GM12878 (cell line): ENCODE results near the gene PDIA5. TPM values are rescaled to one million over a fixed set of nuclear protein-coding genes. Genes with fewer than 3 reads are reported as not detected.

Experiments
- ATAC-seq: fragments of 200-7000 bp; cut with Tn5 transposase; 3 replicates; pipeline ENCODE4 v1.9.1; 2020; ENCODE audit warnings: mild to moderate bottlenecking, moderate library complexity
- BruUV-seq: library from RNA; stranded (reverse); fragments of 400-500 nt; replicated peaks from 2 replicates; lab custom pipeline; 2021; lab: Mats Ljungman, UMichigan
- CTCF ChIA-PET: fragments of 300-600 bp; sonication (Branson Sonifier 250); formaldehyde crosslinking; extraction: SDS; loops from one replicate; lab custom pipeline; 2021; ENCODE audit warnings: inconsistent platforms; lab: Yijun Ruan, JAX
- POLR2A ChIA-PET: fragments of 350-600 bp; formaldehyde crosslinking; extraction: SDS; loops from one replicate; lab custom pipeline; 2021; ENCODE audit warnings: inconsistent platforms; lab: Charles Lee
- RAD21 ChIA-PET: fragments of 300-600 bp; sonication (Branson Sonifier 250); formaldehyde crosslinking; loops from one replicate; lab custom pipeline; 2023; ENCODE audit warnings: antibody characterized with exemption; ENCODE audit not compliant: unreplicated experiment; lab: Charles Lee
- SMC1A ChIA-PET: fragments of 300-600 bp; sonication (Branson Sonifier 250); formaldehyde crosslinking; loops from one replicate; lab custom pipeline; 2023; ENCODE audit not compliant: unreplicated experiment, uncharacterized antibody; lab: Charles Lee
- DNase-seq: peaks from one replicate; pipeline ENCODE4 v3.0.0-alpha.2; 2011; ENCODE audit warnings: low read depth, low spot score
- FAIRE-seq: peaks from 3 replicates; lab custom pipeline; 2011; peaks lifted over from hg19 to GRCh38; lab: Jason Lieb, UNC
- H2AFZ ChIP-seq: 2 replicates; pipeline ENCODE4 v1.6.0; 2011; ENCODE audit warnings: low read depth, low read length, control low read depth; ENCODE audit not compliant: control insufficient read depth
- H3K27ac ChIP-seq: 2 replicates; pipeline ENCODE4 v1.5.1; 2011; ENCODE audit warnings: control low read depth; ENCODE audit not compliant: control insufficient read depth, insufficient read depth
- H3K27me3 ChIP-seq, 2 experiments: replicated peaks in 1 of 2; 2 replicates each; pipeline versions ENCODE4 v1.6.0 to v1.6.1; 2011; ENCODE audit warnings: low read length in 1 of 2; ENCODE audit not compliant: control insufficient read depth in 2 of 2, insufficient read depth in 2 of 2
- H3K36me3 ChIP-seq, 2 experiments: 2 replicates each; pipeline ENCODE4 v1.5.1; 2011; ENCODE audit warnings: low read length in 1 of 2; ENCODE audit not compliant: control insufficient read depth in 2 of 2, insufficient read depth in 2 of 2
- H3K4me1 ChIP-seq: 2 replicates; pipeline ENCODE4 v1.6.1; 2011; ENCODE audit warnings: mild to moderate bottlenecking, low read length, moderate library complexity, mixed read lengths; ENCODE audit not compliant: control insufficient read depth, insufficient read depth
- H3K4me2 ChIP-seq: 2 replicates; pipeline ENCODE4 v1.6.0; 2011; ENCODE audit warnings: control low read depth; ENCODE audit not compliant: control insufficient read depth, insufficient read depth
- H3K4me3 ChIP-seq: fragments of 200-600 bp; sonication (generic); 2 replicates; pipeline ENCODE4 v1.5.1; 2016
- H3K79me2 ChIP-seq: 2 replicates; pipeline ENCODE4 v1.6.0; 2011; ENCODE audit warnings: low read length; ENCODE audit not compliant: control insufficient read depth, insufficient read depth
- H3K9ac ChIP-seq: 2 replicates; pipeline ENCODE4 v1.8.0; 2011; ENCODE audit warnings: low read length, control low read depth, mixed read lengths; ENCODE audit not compliant: control insufficient read depth, insufficient read depth
- H3K9me3 ChIP-seq: replicated peaks from 3 replicates; pipeline ENCODE4 v1.5.1; 2011; ENCODE audit warnings: mild to moderate bottlenecking, low read length; ENCODE audit not compliant: control insufficient read depth, insufficient read depth
- H4K20me1 ChIP-seq: 2 replicates; pipeline ENCODE4 v1.6.0; 2011; ENCODE audit not compliant: control insufficient read depth, insufficient read depth
- BRCA1 ChIP-seq: IDR thresholded peaks from 2 replicates; pipeline ENCODE4 v1.6.1; 2011; ENCODE audit warnings: low read depth, low read length, improper control_type of control experiment
- GATAD2B ChIP-seq: fragments of 450-650 bp; conservative IDR thresholded peaks from 2 replicates; pipeline ENCODE4 v1.6.1; 2017; ENCODE audit warnings: low read depth, mild to moderate bottlenecking, moderate library complexity
- IKZF1 ChIP-seq: fragments of 450-650 bp; conservative IDR thresholded peaks from 2 replicates; pipeline ENCODE4 v1.6.1; 2017; ENCODE audit warnings: antibody characterized with exemption, mild to moderate bottlenecking
- IRF4 ChIP-seq: IDR thresholded peaks from 2 replicates; pipeline ENCODE4 v1.6.1; 2011; ENCODE audit warnings: low read depth, low read length
- KAT2A ChIP-seq: conservative IDR thresholded peaks from 2 replicates; pipeline ENCODE4 v1.6.1; 2011; ENCODE audit warnings: low read depth, low read length; ENCODE audit not compliant: control insufficient read depth
- NR2C1 ChIP-seq: fragments of 450-650 bp; IDR thresholded peaks from 2 replicates; pipeline ENCODE4 v1.6.1; 2017; ENCODE audit warnings: antibody characterized with exemption, mild to moderate bottlenecking, moderate library complexity
- POLR2AphosphoS5 ChIP-seq: IDR thresholded peaks from 2 replicates; pipeline ENCODE4 v1.6.1; 2011; ENCODE audit warnings: mild to moderate bottlenecking, low read length, inconsistent platforms
- POU2F2 ChIP-seq: IDR thresholded peaks from 3 replicates; pipeline ENCODE4 v1.6.1; 2011; ENCODE audit warnings: low read depth, mild to moderate bottlenecking, low read length, borderline replicate concordance
- SREBF2 ChIP-seq: IDR thresholded peaks from 2 replicates; pipeline ENCODE4 v1.6.1; 2012; ENCODE audit warnings: mild to moderate bottlenecking, low read length
- TARDBP ChIP-seq: IDR thresholded peaks from 2 replicates; pipeline ENCODE4 v1.6.1; 2016; ENCODE audit warnings: borderline replicate concordance
- WGBS: methylation state at CpG from one replicate; pipeline ENCODE4 v1.1.6; 2016; ENCODE audit warnings: low lambda C conversion rate; ENCODE audit not compliant: insufficient replicate concordance, insufficient coverage; ENCODE audit errors: missing lambda C conversion rate; 5-methylcytosine and 5-hydroxymethylcytosine counted together
- in situ Hi-C: fragments of 300-500 bp; cut with MboI; formaldehyde crosslinking; loops from 9 replicates; pipeline ENCODE4 v1.14.3; 2018; ENCODE audit warnings: mixed read lengths
- intact Hi-C: fragments of 100-400 bp; cut with micrococcal nuclease; formaldehyde crosslinking; loops from one replicate; pipeline ENCODE4 v1.14.2; 2022; ENCODE audit not compliant: unreplicated experiment
- polyA plus RNA-seq, 11 experiments: library from polyadenylated mRNA; depleted of rRNA in 4 of 11; unstranded in 6 of 11; stranded (reverse) in 5 of 11; fragments of >200 nt; fragmentation: Nextera tagmentation in 4 of 11; fragmentation: Illumina TruSeq in 1 of 11; extraction: Ambion mirVana in 4 of 11; extraction: Trizol in 1 of 11; gene quantifications; 1 replicate in 1 of 11; 2 replicates in 10 of 11; pipeline versions ENCODE4 v1.2.1 to v1.2.3, GENCODE V29; 2011 to 2016; ENCODE audit warnings: inconsistent platforms in 2 of 11, missing spikeins in 2 of 11, low read depth in 1 of 11
- total RNA-seq, 4 experiments: library from RNA; depleted of rRNA in 3 of 4; stranded (reverse); fragments of >200 nt in 3 of 4; fragmentation: Illumina TruSeq in 1 of 4; extraction: Trizol in 1 of 4; gene quantifications; 2 replicates each; pipeline versions ENCODE4 v1.2.1 to v1.2.3, GENCODE V29; 2013 to 2021
- TF ChIP-seq, protein P1 (sequence below): fragments of 450-650 bp; formaldehyde crosslinking; IDR thresholded peaks from 2 replicates; pipeline ENCODE4 v1.5.0; 2022; ENCODE audit warnings: mild to moderate bottlenecking, missing genetic modification characterization

The PDIA5 gene
- total and polyA plus RNA-seq, 10 of the 15 experiments (the other 5 are each of a cell fraction or from before 2014, with no cell fraction given): 4.1 to 24.8 (median 19.2) TPM

DNA sequence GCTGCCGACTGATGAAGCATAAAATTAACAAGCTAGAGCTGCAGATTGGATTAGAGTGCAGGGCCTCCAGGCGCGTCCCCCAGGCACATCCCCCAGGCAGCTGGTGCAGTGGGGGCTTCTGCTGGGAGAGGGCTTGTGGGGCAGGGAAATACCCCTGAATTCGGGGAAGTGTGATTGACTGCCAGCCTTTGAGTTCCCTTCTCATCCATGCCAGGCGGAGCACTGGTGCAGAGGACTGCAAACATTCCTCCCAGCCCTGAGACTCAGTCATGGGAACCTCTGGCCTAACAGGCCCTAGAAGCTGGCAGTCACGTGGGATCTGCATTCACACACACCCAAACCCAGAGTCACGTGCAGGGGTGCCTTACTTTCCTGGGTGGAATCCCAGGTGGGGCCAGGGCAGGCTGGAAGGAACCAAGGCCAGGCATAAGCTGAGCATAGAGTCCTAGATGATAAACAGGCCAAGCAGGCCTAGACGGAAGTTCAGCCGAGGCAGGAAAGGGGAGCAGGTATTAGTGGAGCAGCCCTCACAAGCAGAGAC lies 88.7 kb downstream of the PDIA5 start:
- Histone ChIP-seq H3K79me2 (no peaks in the 10 kb centered on the region), H3K4me2 (no peak overlapping the region), H3K4me3 (no peak overlapping the region), H3K9ac (no peak overlapping the region), H3K27me3 (no peaks in the 10 kb centered on the region), H3K36me3 (peaks cover 4 to 9% of the 10 kb centered on the region in 2 experiments; a peak in 3 of 4 replicates), H3K9me3 (no peaks in the 10 kb centered on the region), H2AFZ (no peak overlapping the region), H4K20me1 (no peaks in the 10 kb centered on the region), H3K27ac (no peak overlapping the region), H3K4me1 (peaks cover 9% of the 10 kb centered on the region)
- ATAC-seq: no peak
- CTCF ChIA-PET: no interaction called here
- no peak for DNase-seq
- RAD21 ChIA-PET: no interaction called here
- POLR2A ChIA-PET: no interaction called here
- in situ Hi-C loops: no loop called here
- no TSS peak for BruUV-seq
- 88% methylated on average over 9 of the region's 9 CpGs for WGBS
- no peak for TF ChIP-seq POLR2AphosphoS5
- TF ChIP-seq POU2F2: no peak
- TF ChIP-seq IKZF1: no peak
- TF ChIP-seq TARDBP: no peak
- TF ChIP-seq SREBF2: no peak
- TF ChIP-seq NR2C1: no peak
- TF ChIP-seq KAT2A: no peak
- TF ChIP-seq IRF4: no peak
- TF ChIP-seq BRCA1: no peak
- TF ChIP-seq GATAD2B: no peak
- TF ChIP-seq, protein P1, sequence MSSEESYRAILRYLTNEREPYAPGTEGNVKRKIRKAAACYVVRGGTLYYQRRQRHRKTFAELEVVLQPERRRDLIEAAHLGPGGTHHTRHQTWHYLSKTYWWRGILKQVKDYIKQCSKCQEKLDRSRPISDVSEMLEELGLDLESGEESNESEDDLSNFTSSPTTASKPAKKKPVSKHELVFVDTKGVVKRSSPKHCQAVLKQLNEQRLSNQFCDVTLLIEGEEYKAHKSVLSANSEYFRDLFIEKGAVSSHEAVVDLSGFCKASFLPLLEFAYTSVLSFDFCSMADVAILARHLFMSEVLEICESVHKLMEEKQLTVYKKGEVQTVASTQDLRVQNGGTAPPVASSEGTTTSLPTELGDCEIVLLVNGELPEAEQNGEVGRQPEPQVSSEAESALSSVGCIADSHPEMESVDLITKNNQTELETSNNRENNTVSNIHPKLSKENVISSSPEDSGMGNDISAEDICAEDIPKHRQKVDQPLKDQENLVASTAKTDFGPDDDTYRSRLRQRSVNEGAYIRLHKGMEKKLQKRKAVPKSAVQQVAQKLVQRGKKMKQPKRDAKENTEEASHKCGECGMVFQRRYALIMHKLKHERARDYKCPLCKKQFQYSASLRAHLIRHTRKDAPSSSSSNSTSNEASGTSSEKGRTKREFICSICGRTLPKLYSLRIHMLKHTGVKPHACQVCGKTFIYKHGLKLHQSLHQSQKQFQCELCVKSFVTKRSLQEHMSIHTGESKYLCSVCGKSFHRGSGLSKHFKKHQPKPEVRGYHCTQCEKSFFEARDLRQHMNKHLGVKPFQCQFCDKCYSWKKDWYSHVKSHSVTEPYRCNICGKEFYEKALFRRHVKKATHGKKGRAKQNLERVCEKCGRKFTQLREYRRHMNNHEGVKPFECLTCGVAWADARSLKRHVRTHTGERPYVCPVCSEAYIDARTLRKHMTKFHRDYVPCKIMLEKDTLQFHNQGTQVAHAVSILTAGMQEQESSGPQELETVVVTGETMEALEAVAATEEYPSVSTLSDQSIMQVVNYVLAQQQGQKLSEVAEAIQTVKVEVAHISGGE (CRISPR knock-in tag): no peak
- FAIRE-seq: no peak
- SMC1A ChIA-PET: no interaction called here
- intact Hi-C loops: no loop called here
